ENCODE results near the gene HIRA. TPM values are rescaled to one million over a fixed set of nuclear protein-coding genes. Genes with fewer than 3 reads are reported as not detected.

Gene HIRA
- polyA plus RNA-seq, 3 donors: 1.8 to 20.7 (median 2.6) TPM

- no peak for TF ChIP-seq CTCF (IDR thresholded peaks at IDR 0.05)
- 96% methylated on average over 11 of the region's 14 CpGs for WGBS (ENCODE audit: insufficient coverage)
- Histone ChIP-seq H3K9ac (ENCODE audit: insufficient read depth, low read length, poor library complexity, severe bottlenecking) (no peak overlapping the region), H3K4me1 (ENCODE audit: control insufficient read depth in 1 of 2, insufficient read depth in 2 of 2, low read length in 2 of 2) (no peaks in the 10 kb centered on the region), H2AFZ (ENCODE audit: insufficient read depth, low read depth, low read length, poor library complexity, severe bottlenecking) (no peak overlapping the region), H3K4me2 (replicated peaks; ENCODE audit: extremely low read depth, low read length, poor library complexity, severe bottlenecking) (no peak overlapping the region), H3K4me3 (replicated peaks in 1 of 3; ENCODE audit: low read depth in 2 of 3, low read length in 3 of 3) (no peak overlapping the region), H3K9me3 (replicated peaks in 1 of 2; ENCODE audit: control insufficient read depth in 1 of 2, insufficient read depth in 1 of 2, low read length in 2 of 2) (no peaks in the 10 kb centered on the region), H3K79me2 (ENCODE audit: insufficient read depth, low read length) (no peaks in the 10 kb centered on the region), H3K27me3 (ENCODE audit: control insufficient read depth in 2 of 2, insufficient read depth in 2 of 2, low read length in 2 of 2) (no peaks in the 10 kb centered on the region), H3K27ac (ENCODE audit: low read depth in 1 of 2, low read length in 2 of 2) (no peak overlapping the region), H3K36me3 (replicated peaks in 1 of 2; ENCODE audit: control insufficient read depth in 1 of 2, insufficient read depth in 2 of 2, low read length in 2 of 2) (peaks cover 89 to 100% of the 10 kb centered on the region in 2 donors), H4K20me1 (ENCODE audit: insufficient read depth, low read length) (peaks cover 3% of the 10 kb centered on the region)
- Mint-ChIP-seq H3K4me3 (no peak overlapping the region), H3K36me3 (peaks cover 83 to 93% of the 10 kb centered on the region in 2 donors), H3K27ac (peak overlapping the region in 2 of 7 donors; percentile 43 to 49), H3K27me3 (ENCODE audit: low read depth in 3 of 3) (no peaks in the 10 kb centered on the region), H3K4me1 (no peaks in the 10 kb centered on the region), H3K9me3 (no peaks in the 10 kb centered on the region)
- intact Hi-C loops (cut with micrococcal nuclease): no loop called here
- DNase-seq: no peak
These were observed 46.2 kb downstream of the HIRA start for GRCh38 chr22:19385221-19385906.

DNA sequence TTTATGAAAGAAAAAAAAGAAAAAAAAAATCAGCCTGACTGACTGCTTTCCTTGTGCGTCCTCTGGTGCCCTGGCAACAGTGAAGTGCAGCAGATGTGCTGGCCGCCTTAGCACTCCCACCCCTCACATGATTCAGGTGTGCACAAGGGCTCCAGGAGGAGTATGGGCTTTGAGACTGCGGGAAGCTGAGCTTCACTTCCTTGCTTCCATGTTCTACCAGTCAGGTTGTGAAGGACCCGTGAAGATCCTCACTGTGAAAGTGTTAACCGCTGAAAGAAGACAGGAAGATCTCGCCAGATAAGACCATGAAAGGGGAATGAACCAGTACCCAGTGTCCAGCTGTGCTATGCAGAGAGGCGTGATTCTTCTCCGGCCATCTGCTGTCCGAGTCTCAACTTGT is 48.2 kb downstream of the HIRA start:
- Mint-ChIP-seq H3K36me3 (peaks cover 72 to 89% of the 10 kb centered on the region in 2 donors), H3K9me3 (no peaks in the 10 kb centered on the region), H3K4me3 (no peak overlapping the region), H3K4me1 (no peaks in the 10 kb centered on the region), H3K27me3 (ENCODE audit: low read depth in 3 of 3) (no peaks in the 10 kb centered on the region), H3K27ac (no peak overlapping the region)
- no peak overlapping the region for H2AFZ ChIP-seq (ENCODE audit: insufficient read depth, low read depth, low read length, poor library complexity, severe bottlenecking)
- H3K4me2 ChIP-seq (replicated peaks; ENCODE audit: extremely low read depth, low read length, poor library complexity, severe bottlenecking): no peak overlapping the region
- peaks cover 3% of the 10 kb centered on the region for H4K20me1 ChIP-seq (ENCODE audit: insufficient read depth, low read length)
- no peaks in the 10 kb centered on the region for H3K4me1 ChIP-seq (ENCODE audit: control insufficient read depth in 1 of 2, insufficient read depth in 2 of 2, low read length in 2 of 2)
- WGBS (ENCODE audit: insufficient coverage): 99% methylated on average over 8 of the region's 9 CpGs
- no peak overlapping the region for H3K9ac ChIP-seq (ENCODE audit: insufficient read depth, low read length, poor library complexity, severe bottlenecking)
- no peaks in the 10 kb centered on the region for H3K9me3 ChIP-seq (replicated peaks in 1 of 2; ENCODE audit: control insufficient read depth in 1 of 2, insufficient read depth in 1 of 2, low read length in 2 of 2)
- no peak overlapping the region for H3K27ac ChIP-seq (ENCODE audit: low read depth in 1 of 2, low read length in 2 of 2)
- intact Hi-C loops (cut with micrococcal nuclease): no loop called here
- H3K79me2 ChIP-seq (ENCODE audit: insufficient read depth, low read length): no peaks in the 10 kb centered on the region
- H3K36me3 ChIP-seq (replicated peaks in 1 of 2; ENCODE audit: control insufficient read depth in 1 of 2, insufficient read depth in 2 of 2, low read length in 2 of 2): peaks cover 75 to 96% of the 10 kb centered on the region in 2 donors
- DNase-seq: no peak
- TF ChIP-seq CTCF (IDR thresholded peaks at IDR 0.05): no peak
- no peak overlapping the region for H3K4me3 ChIP-seq (replicated peaks in 1 of 3; ENCODE audit: low read depth in 2 of 3, low read length in 3 of 3)
- H3K27me3 ChIP-seq (ENCODE audit: control insufficient read depth in 2 of 2, insufficient read depth in 2 of 2, low read length in 2 of 2): no peaks in the 10 kb centered on the region
